CD8-positive, alpha-beta memory T cell (primary cell): ENCODE results near the gene ILDR1. TPM values are rescaled to one million over a fixed set of nuclear protein-coding genes. Genes with fewer than 3 reads are reported as not detected.

ENCODE experiments used
- CTCF ChIA-PET: fragments of 350-600 bp; sonication (Branson Sonifier 250); formaldehyde crosslinking; loops from one replicate; lab custom pipeline; 2021; ENCODE audit warnings: antibody characterized with exemption; lab: Charles Lee
- POLR2A ChIA-PET: fragments of 350-600 bp; sonication (Branson Sonifier 250); formaldehyde crosslinking; loops from one replicate; lab custom pipeline; 2021; ENCODE audit warnings: antibody characterized with exemption; lab: Charles Lee
- DNase-seq, 5 donors: peaks; one replicate each; pipeline versions ENCODE4 v3.0.0 to v3.0.0-alpha.2; 2020 to 2022; ENCODE audit warnings: mixed read lengths in 1 of 5
- H3K27ac ChIP-seq: one replicate; pipeline ENCODE4 v1.7.0; 2013; ENCODE audit warnings: low read depth, mild to moderate bottlenecking, low read length, moderate library complexity
- H3K27me3 ChIP-seq: 2 replicates; pipeline ENCODE4 v1.7.0; 2013; ENCODE audit warnings: low read length, mild to moderate bottlenecking; ENCODE audit not compliant: insufficient read depth, poor library complexity, severe bottlenecking
- H3K36me3 ChIP-seq: 2 replicates; pipeline ENCODE4 v1.7.0; 2013; ENCODE audit warnings: mild to moderate bottlenecking, low read length, moderate library complexity; ENCODE audit not compliant: insufficient read depth
- H3K4me1 ChIP-seq: 2 replicates; pipeline ENCODE4 v1.7.0; 2013; ENCODE audit warnings: mild to moderate bottlenecking, low read length, moderate library complexity; ENCODE audit not compliant: insufficient read depth
- H3K4me3 ChIP-seq: 2 replicates; pipeline ENCODE4 v1.7.0; 2013; ENCODE audit warnings: mild to moderate bottlenecking, low read length
- H3K9me3 ChIP-seq: 2 replicates; pipeline ENCODE4 v1.7.0; 2013; ENCODE audit warnings: mild to moderate bottlenecking, low read length
- H3K27ac Mint-ChIP-seq, 8 donors: one replicate each; pipeline ENCODE4 v1.8.0; 2020 to 2021; ENCODE audit warnings: mixed read lengths in 8 of 8, mild to moderate bottlenecking in 6 of 8, inconsistent platforms in 3 of 8, moderate library complexity in 3 of 8
- H3K27me3 Mint-ChIP-seq, 2 donors: one replicate each; pipeline ENCODE4 v1.8.0; 2020 to 2021; ENCODE audit warnings: mixed read lengths in 2 of 2, mild to moderate bottlenecking in 1 of 2, moderate library complexity in 1 of 2
- H3K36me3 Mint-ChIP-seq, 3 donors: one replicate each; pipeline ENCODE4 v1.8.0; 2020 to 2021; ENCODE audit warnings: mixed read lengths in 3 of 3, inconsistent platforms in 1 of 3, mild to moderate bottlenecking in 1 of 3
- H3K4me1 Mint-ChIP-seq, 3 donors: one replicate each; pipeline ENCODE4 v1.8.0; 2020 to 2021; ENCODE audit warnings: mixed read lengths in 3 of 3, inconsistent platforms in 1 of 3, mild to moderate bottlenecking in 1 of 3
- H3K4me3 Mint-ChIP-seq, 7 donors: one replicate each; pipeline ENCODE4 v1.8.0; 2020 to 2021; ENCODE audit warnings: mixed read lengths in 7 of 7, mild to moderate bottlenecking in 6 of 7, moderate library complexity in 4 of 7, inconsistent platforms in 2 of 7
- H3K9me3 Mint-ChIP-seq, 5 donors: one replicate each; pipeline ENCODE4 v1.8.0; 2020 to 2022; ENCODE audit warnings: mixed read lengths in 5 of 5, mild to moderate bottlenecking in 3 of 5, moderate library complexity in 2 of 5, inconsistent platforms in 1 of 5
- polyA plus RNA-seq: library from polyadenylated mRNA; unstranded; fragments of 300-500 nt; fragmentation: Illumina TruSeq; gene quantifications from one replicate; pipeline ENCODE4 v1.2.3, GENCODE V29; 2021
- total RNA-seq, 2 experiments: library from RNA; stranded (reverse); gene quantifications; one replicate each; pipeline ENCODE4 v1.2.3, GENCODE V29; 2021

The ILDR1 gene
- total and polyA plus RNA-seq, 3 experiments from 2014 or later, result not detected

GRCh38 chr3:122031123-122031468 is 9.0 kb upstream of the ILDR1 start:
- peaks cover 10% of the 10 kb centered on the region in 2 donors for H3K27me3 Mint-ChIP-seq
- ChIA-PET POLR2A (no interaction called here), CTCF (no interaction called here)
- DNase-seq, result no peak
- Histone ChIP-seq H3K36me3 (no peaks in the 10 kb centered on the region), H3K27me3 (no peaks in the 10 kb centered on the region), H3K9me3 (no peaks in the 10 kb centered on the region), H3K4me3 (no peak overlapping the region), H3K27ac (no peak overlapping the region), H3K4me1 (no peaks in the 10 kb centered on the region)
- peaks cover 0 to 8% (median 2%) of the 10 kb centered on the region in 3 donors for H3K36me3 Mint-ChIP-seq
- H3K4me1 Mint-ChIP-seq, result peaks cover 8 to 15% (median 10%) of the 10 kb centered on the region in 3 donors
- peak overlapping the region in 2 of 8 donors; percentile 25 to 67 for H3K27ac Mint-ChIP-seq
- peaks cover 0 to 14% (median 8%) of the 10 kb centered on the region in 5 donors for H3K9me3 Mint-ChIP-seq
- H3K4me3 Mint-ChIP-seq, result peak overlapping the region in 1 of 7 donors; percentile 54

- Histone ChIP-seq H3K4me3 (no peak overlapping the region), H3K27me3 (no peaks in the 10 kb centered on the region), H3K36me3 (no peaks in the 10 kb centered on the region), H3K9me3 (no peaks in the 10 kb centered on the region), H3K4me1 (no peaks in the 10 kb centered on the region), H3K27ac (no peak overlapping the region)
- H3K4me3 Mint-ChIP-seq, result peak overlapping the region in 3 of 7 donors; percentile 24 to 54 (median 37)
- POLR2A ChIA-PET, result no interaction called here
- CTCF ChIA-PET, result no interaction called here
- peaks cover 0 to 2% (median 2%) of the 10 kb centered on the region in 3 donors for H3K36me3 Mint-ChIP-seq
- DNase-seq, result peak in 1 of 5 donors; percentile 6
- H3K27ac Mint-ChIP-seq, result peak overlapping the region in 5 of 8 donors; percentile 12 to 77 (median 40)
- H3K4me1 Mint-ChIP-seq, result peaks cover 8 to 15% (median 10%) of the 10 kb centered on the region in 3 donors
- peaks cover 0 to 9% (median 4%) of the 10 kb centered on the region in 5 donors for H3K9me3 Mint-ChIP-seq
- peaks cover 8 to 9% of the 10 kb centered on the region in 2 donors for H3K27me3 Mint-ChIP-seq
These were observed 8.5 kb upstream of the ILDR1 start for GRCh38 chr3:122030381-122031122.

GRCh38 chr3:122025296-122025695 is 3.2 kb upstream of the ILDR1 start:
- Mint-ChIP-seq H3K36me3 (no peaks in the 10 kb centered on the region), H3K4me1 (peaks cover 1 to 13% (median 4%) of the 10 kb centered on the region in 3 donors), H3K27ac (no peak overlapping the region), H3K9me3 (no peaks in the 10 kb centered on the region), H3K27me3 (peaks cover 13 to 20% of the 10 kb centered on the region in 2 donors), H3K4me3 (no peak overlapping the region)
- no peak for DNase-seq
- H3K4me3 ChIP-seq, result no peak overlapping the region
- ChIA-PET POLR2A (no interaction called here), CTCF (no interaction called here)
- peaks cover 8% of the 10 kb centered on the region for H3K27me3 ChIP-seq
- H3K4me1 ChIP-seq, result no peaks in the 10 kb centered on the region
- H3K9me3 ChIP-seq, result no peaks in the 10 kb centered on the region
- H3K27ac ChIP-seq, result no peak overlapping the region
- no peaks in the 10 kb centered on the region for H3K36me3 ChIP-seq

GRCh38 chr3:122024800-122025199 is 2.8 kb upstream of the ILDR1 start:
- Mint-ChIP-seq H3K4me3 (no peak overlapping the region), H3K27me3 (peaks cover 13 to 23% of the 10 kb centered on the region in 2 donors), H3K36me3 (no peaks in the 10 kb centered on the region), H3K9me3 (no peaks in the 10 kb centered on the region), H3K27ac (no peak overlapping the region), H3K4me1 (peaks cover 0 to 8% (median 3%) of the 10 kb centered on the region in 3 donors)
- Histone ChIP-seq H3K4me1 (no peaks in the 10 kb centered on the region), H3K4me3 (no peak overlapping the region), H3K9me3 (no peaks in the 10 kb centered on the region), H3K27me3 (peaks cover 8% of the 10 kb centered on the region), H3K36me3 (no peaks in the 10 kb centered on the region), H3K27ac (no peak overlapping the region)
- POLR2A ChIA-PET, result no interaction called here
- CTCF ChIA-PET, result no interaction called here
- no peak for DNase-seq

- no peak for DNase-seq
- Mint-ChIP-seq H3K27ac (no peak overlapping the region), H3K27me3 (peaks cover 10 to 36% of the 10 kb centered on the region in 2 donors), H3K36me3 (no peaks in the 10 kb centered on the region), H3K9me3 (no peaks in the 10 kb centered on the region), H3K4me1 (peaks cover 0 to 8% (median 3%) of the 10 kb centered on the region in 3 donors), H3K4me3 (peak overlapping the region in 1 of 7 donors; percentile 42)
- Histone ChIP-seq H3K9me3 (no peaks in the 10 kb centered on the region), H3K36me3 (no peaks in the 10 kb centered on the region), H3K27me3 (peaks cover 8% of the 10 kb centered on the region), H3K27ac (no peak overlapping the region), H3K4me1 (no peaks in the 10 kb centered on the region), H3K4me3 (no peak overlapping the region)
- ChIA-PET POLR2A (no interaction called here), CTCF (no interaction called here)
These were observed 1.4 kb upstream of the ILDR1 start for GRCh38 chr3:122023335-122023910.

- no peak for DNase-seq
- no peaks in the 10 kb centered on the region for H3K36me3 ChIP-seq
- peaks cover 12 to 53% of the 10 kb centered on the region in 2 donors for H3K27me3 Mint-ChIP-seq
- ChIA-PET POLR2A (no interaction called here), CTCF (no interaction called here)
- no peak overlapping the region for H3K27ac Mint-ChIP-seq
- H3K4me3 Mint-ChIP-seq, result peak overlapping the region in 2 of 7 donors; percentile 1 to 4
- H3K36me3 Mint-ChIP-seq, result no peaks in the 10 kb centered on the region
- H3K9me3 Mint-ChIP-seq, result no peaks in the 10 kb centered on the region
- H3K9me3 ChIP-seq, result no peaks in the 10 kb centered on the region
- H3K27me3 ChIP-seq, result peaks cover 8% of the 10 kb centered on the region
- H3K4me1 ChIP-seq, result no peaks in the 10 kb centered on the region
- H3K27ac ChIP-seq, result no peak overlapping the region
- H3K4me1 Mint-ChIP-seq, result peaks cover 0 to 8% (median 3%) of the 10 kb centered on the region in 3 donors
- no peak overlapping the region for H3K4me3 ChIP-seq
These were observed 1.0 kb downstream of the ILDR1 start for GRCh38 chr3:122021037-122021436.

- Mint-ChIP-seq H3K36me3 (no peaks in the 10 kb centered on the region), H3K4me1 (peaks cover 0 to 8% (median 3%) of the 10 kb centered on the region in 3 donors), H3K9me3 (no peaks in the 10 kb centered on the region), H3K27me3 (peaks cover 13 to 61% of the 10 kb centered on the region in 2 donors), H3K4me3 (no peak overlapping the region), H3K27ac (no peak overlapping the region)
- no peaks in the 10 kb centered on the region for H3K36me3 ChIP-seq
- CTCF ChIA-PET, result interaction anchor here (0.8 kb wide), 1 partner anchor 8 kb away, joined by 3 read pairs; no protein-coding TSS in a partner anchor
- DNase-seq, result no peak
- no peaks in the 10 kb centered on the region for H3K9me3 ChIP-seq
- no peak overlapping the region for H3K27ac ChIP-seq
- H3K27me3 ChIP-seq, result peaks cover 8% of the 10 kb centered on the region
- no peak overlapping the region for H3K4me3 ChIP-seq
- POLR2A ChIA-PET, result no interaction called here
- H3K4me1 ChIP-seq, result no peaks in the 10 kb centered on the region
These were observed 2.6 kb downstream of the ILDR1 start for GRCh38 chr3:122019493-122019892.

- no peaks in the 10 kb centered on the region for H3K27me3 ChIP-seq
- Mint-ChIP-seq H3K4me3 (no peak overlapping the region), H3K36me3 (no peaks in the 10 kb centered on the region), H3K27ac (no peak overlapping the region), H3K9me3 (no peaks in the 10 kb centered on the region), H3K4me1 (no peaks in the 10 kb centered on the region), H3K27me3 (peaks cover 4 to 37% of the 10 kb centered on the region in 2 donors)
- CTCF ChIA-PET, result no interaction called here
- H3K4me1 ChIP-seq, result no peaks in the 10 kb centered on the region
- H3K27ac ChIP-seq, result no peak overlapping the region
- POLR2A ChIA-PET, result no interaction called here
- DNase-seq, result no peak
- no peak overlapping the region for H3K4me3 ChIP-seq
- no peaks in the 10 kb centered on the region for H3K36me3 ChIP-seq
- no peaks in the 10 kb centered on the region for H3K9me3 ChIP-seq
These were observed 7.3 kb downstream of the ILDR1 start for GRCh38 chr3:122014741-122015140.
